Natural killer cell (primary cell): ENCODE data around the gene CCDC154. TPM values are rescaled to one million over a fixed set of nuclear protein-coding genes. Genes with fewer than 3 reads are reported as not detected.

Source experiments
- ATAC-seq, 3 donors: fragments of 150-1000 bp in 2 of 3; fragments of 200-7000 bp in 1 of 3; cut with Tn5 transposase; 1 replicate in 1 of 3; 2 replicates in 2 of 3; pipeline ENCODE4 v1.10.0; 2021; ENCODE audit warnings: mild to moderate bottlenecking in 2 of 3, moderate library complexity in 2 of 3
- DNase-seq, 2 donors: peaks; one replicate each; pipeline versions ENCODE4 v3.0.0 to v3.0.0-alpha.2; 2013 to 2021; ENCODE audit warnings: mixed read lengths in 1 of 2
- H3K27ac ChIP-seq: one replicate; pipeline ENCODE4 v1.5.1; 2013; ENCODE audit warnings: mild to moderate bottlenecking, low read length
- H3K27me3 ChIP-seq: one replicate; pipeline ENCODE4 v1.6.1; 2013; ENCODE audit warnings: low read length; ENCODE audit not compliant: control insufficient read depth, insufficient read depth
- H3K36me3 ChIP-seq: one replicate; pipeline ENCODE4 v1.6.1; 2013; ENCODE audit warnings: low read length; ENCODE audit not compliant: control insufficient read depth, insufficient read depth
- H3K4me1 ChIP-seq: one replicate; pipeline ENCODE4 v1.6.1; 2013; ENCODE audit warnings: low read length; ENCODE audit not compliant: control insufficient read depth, insufficient read depth
- H3K4me3 ChIP-seq: one replicate; pipeline ENCODE4 v1.5.1; 2013; ENCODE audit warnings: low read length
- H3K9me3 ChIP-seq: one replicate; pipeline ENCODE4 v1.6.1; 2013; ENCODE audit warnings: low read length; ENCODE audit not compliant: control insufficient read depth, insufficient read depth
- H3K27ac Mint-ChIP-seq, 2 donors: one replicate each; pipeline ENCODE4 v1.8.0; 2022; ENCODE audit warnings: mild to moderate bottlenecking in 2 of 2, mixed read lengths in 2 of 2, moderate library complexity in 1 of 2
- H3K27me3 Mint-ChIP-seq, 2 donors: one replicate each; pipeline ENCODE4 v1.8.0; 2022; ENCODE audit warnings: low read depth in 2 of 2, mixed read lengths in 2 of 2
- H3K36me3 Mint-ChIP-seq: one replicate; pipeline ENCODE4 v1.8.0; 2022; ENCODE audit warnings: mixed read lengths
- H3K4me1 Mint-ChIP-seq, 2 donors: one replicate each; pipeline ENCODE4 v1.8.0; 2022; ENCODE audit warnings: mixed read lengths in 2 of 2
- H3K4me3 Mint-ChIP-seq: one replicate; pipeline ENCODE4 v1.8.0; 2022; ENCODE audit warnings: mild to moderate bottlenecking, moderate library complexity, mixed read lengths
- H3K9me3 Mint-ChIP-seq, 2 donors: one replicate each; pipeline ENCODE4 v1.8.0; 2022; ENCODE audit warnings: mixed read lengths in 2 of 2
- CTCF ChIP-seq: fragments of 200-600 bp; IDR thresholded peaks from one replicate; pipeline ENCODE4 v1.8.0; 2022; ENCODE audit warnings: antibody characterized with exemption
- WGBS: methylation state at CpG from one replicate; pipeline ENCODE4 v1.1.7; 2013; ENCODE audit warnings: missing lambda C conversion rate; ENCODE audit not compliant: insufficient coverage; 5-methylcytosine and 5-hydroxymethylcytosine counted together
- intact Hi-C: fragments of 100-400 bp; cut with micrococcal nuclease; formaldehyde crosslinking; loops from one replicate; pipeline ENCODE4 v1.14.2; 2022
- total RNA-seq, 4 donors: library from RNA; stranded (reverse); fragments of 120-200 nt in 1 of 4; gene quantifications; one replicate each; pipeline versions ENCODE4 v1.2.3 to v1.2.4, GENCODE V29; 2013 to 2022

Gene CCDC154
- total RNA-seq, 3 donors from 2014 or later (not counting 1 experiment from before 2014, with no cell fraction given) = 0.88 to 1.8 (median 1.6) TPM

DNA sequence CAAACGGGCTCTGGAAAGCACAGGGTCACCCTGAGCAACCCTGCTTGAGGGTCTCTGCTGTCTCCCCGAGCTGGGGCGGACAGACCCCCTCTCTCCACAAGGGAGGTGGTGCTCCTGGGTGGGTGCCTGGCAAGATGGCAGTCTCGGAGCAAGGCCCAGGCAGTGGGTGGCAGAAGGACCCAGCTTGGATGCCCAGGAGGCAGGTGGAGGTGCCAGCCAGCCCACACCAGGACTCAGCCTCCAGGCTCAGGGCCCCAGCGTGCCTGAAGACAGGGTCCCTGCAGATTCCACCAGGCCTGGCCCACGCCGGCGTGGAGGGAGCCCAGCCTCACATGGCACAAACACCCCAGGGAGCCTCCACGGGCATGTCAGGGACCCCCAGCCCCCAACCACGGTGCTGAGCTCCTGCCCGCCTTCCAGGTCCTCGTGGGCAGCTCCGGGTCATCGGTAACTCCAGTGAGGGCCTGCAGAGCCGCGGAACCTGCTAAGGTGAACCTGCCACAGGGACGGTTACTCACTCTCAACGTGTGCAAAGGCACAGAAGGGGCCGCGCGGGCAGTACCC lies 50.7 kb downstream of the CCDC154 start:
- Mint-ChIP-seq H3K4me1 (no peaks in the 10 kb centered on the region), H3K9me3 (no peaks in the 10 kb centered on the region), H3K27ac (no peak overlapping the region), H3K27me3 (no peaks in the 10 kb centered on the region), H3K4me3 (no peak overlapping the region), H3K36me3 (no peaks in the 10 kb centered on the region)
- no peaks in the 10 kb centered on the region for H3K4me1 ChIP-seq
- H3K9me3 ChIP-seq = no peaks in the 10 kb centered on the region
- H3K36me3 ChIP-seq = peaks cover 55% of the 10 kb centered on the region
- DNase-seq (no peak), ATAC-seq (no peak)
- 97% methylated on average over 21 of the region's 21 CpGs for WGBS
- no peak for TF ChIP-seq CTCF
- no peak overlapping the region for H3K27ac ChIP-seq
- H3K4me3 ChIP-seq = no peak overlapping the region
- H3K27me3 ChIP-seq = no peaks in the 10 kb centered on the region
- intact Hi-C loops = no loop called here

GRCh38 chr16:1392826-1393225 lies 51.5 kb downstream of the CCDC154 start:
- no peak overlapping the region for H3K27ac Mint-ChIP-seq
- WGBS = 94% methylated on average over 17 of the region's 17 CpGs
- Histone ChIP-seq H3K4me3 (no peak overlapping the region), H3K27me3 (no peaks in the 10 kb centered on the region), H3K36me3 (peaks cover 54% of the 10 kb centered on the region), H3K4me1 (no peaks in the 10 kb centered on the region), H3K27ac (no peak overlapping the region), H3K9me3 (no peaks in the 10 kb centered on the region)
- no peak for TF ChIP-seq CTCF
- no peaks in the 10 kb centered on the region for H3K9me3 Mint-ChIP-seq
- H3K4me3 Mint-ChIP-seq = no peak overlapping the region
- ATAC-seq (no peak), DNase-seq (no peak)
- no peaks in the 10 kb centered on the region for H3K36me3 Mint-ChIP-seq
- intact Hi-C loops = no loop called here
- no peaks in the 10 kb centered on the region for H3K4me1 Mint-ChIP-seq
- H3K27me3 Mint-ChIP-seq = no peaks in the 10 kb centered on the region

DNA sequence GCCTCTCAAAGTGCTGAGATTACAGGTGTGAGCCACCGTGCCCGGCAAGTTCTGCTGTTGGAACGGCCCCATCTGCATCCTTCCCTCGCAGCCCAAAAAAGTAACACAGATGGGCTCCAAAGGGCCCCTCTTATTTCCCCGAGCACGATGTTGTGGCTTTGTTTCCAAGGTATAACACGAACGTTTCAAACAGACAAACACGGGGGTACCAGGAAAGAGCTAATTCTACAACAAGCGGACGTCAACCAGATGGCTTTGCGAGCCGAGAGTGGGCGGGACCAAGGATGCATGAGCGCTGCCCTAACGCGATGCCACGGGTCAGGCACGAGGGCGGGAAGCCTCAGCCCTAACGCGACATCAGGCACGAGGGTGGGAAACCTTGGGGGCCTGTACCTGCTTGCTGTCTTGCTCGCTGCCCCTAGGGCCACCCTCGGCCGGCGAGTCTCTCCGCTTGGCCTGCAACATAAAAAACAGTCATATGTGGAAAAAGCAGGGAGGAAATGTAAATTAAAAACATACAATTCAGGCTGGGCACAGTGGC lies 54.0 kb downstream of the CCDC154 start:
- H3K4me1 ChIP-seq = no peaks in the 10 kb centered on the region
- TF ChIP-seq CTCF = no peak
- H3K4me3 Mint-ChIP-seq = no peak overlapping the region
- H3K27ac ChIP-seq = no peak overlapping the region
- H3K27me3 ChIP-seq = no peaks in the 10 kb centered on the region
- ATAC-seq = no peak
- intact Hi-C loops = no loop called here
- H3K4me1 Mint-ChIP-seq = peaks cover 0 to 4% of the 10 kb centered on the region in 2 donors
- DNase-seq = no peak
- no peak overlapping the region for H3K4me3 ChIP-seq
- no peaks in the 10 kb centered on the region for H3K36me3 Mint-ChIP-seq
- H3K9me3 Mint-ChIP-seq = no peaks in the 10 kb centered on the region
- no peaks in the 10 kb centered on the region for H3K27me3 Mint-ChIP-seq
- H3K9me3 ChIP-seq = no peaks in the 10 kb centered on the region
- no peak overlapping the region for H3K27ac Mint-ChIP-seq
- peaks cover 48% of the 10 kb centered on the region for H3K36me3 ChIP-seq
- WGBS = 67% methylated on average over 28 of the region's 28 CpGs

DNA sequence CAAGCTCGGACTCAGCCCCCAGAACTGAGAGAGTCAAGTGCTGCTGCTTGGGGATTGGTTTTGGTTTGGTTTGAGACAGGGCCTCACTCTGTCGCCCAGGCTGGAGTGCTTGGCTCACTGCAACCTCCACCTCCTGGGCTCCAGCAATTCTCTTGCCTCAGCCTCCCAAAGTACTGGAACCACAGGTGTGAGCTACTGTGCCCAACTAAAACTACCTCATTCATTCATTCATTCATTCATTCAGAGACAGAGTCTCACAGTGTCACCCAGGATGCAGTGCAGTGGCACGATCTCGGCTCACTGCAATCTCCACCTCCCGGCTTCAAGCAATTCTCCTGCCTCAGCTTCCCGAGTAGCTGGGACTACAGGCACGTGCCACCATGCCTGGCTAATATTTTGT lies 54.6 kb downstream of the CCDC154 start:
- Mint-ChIP-seq H3K36me3 (no peaks in the 10 kb centered on the region), H3K9me3 (no peaks in the 10 kb centered on the region), H3K27ac (no peak overlapping the region), H3K4me3 (no peak overlapping the region), H3K27me3 (no peaks in the 10 kb centered on the region), H3K4me1 (peaks cover 0 to 4% of the 10 kb centered on the region in 2 donors)
- TF ChIP-seq CTCF = no peak
- ATAC-seq = no peak
- Histone ChIP-seq H3K27me3 (no peaks in the 10 kb centered on the region), H3K4me3 (no peak overlapping the region), H3K4me1 (no peaks in the 10 kb centered on the region), H3K27ac (no peak overlapping the region), H3K36me3 (peaks cover 51% of the 10 kb centered on the region), H3K9me3 (no peaks in the 10 kb centered on the region)
- intact Hi-C loops = no loop called here
- DNase-seq = no peak
- WGBS = 93% methylated on average over 7 of the region's 7 CpGs
